RWPE2 (cell line): ENCODE data around the gene DNHD1.

Source experiments
- ATAC-seq: fragments of 200-7000 bp; cut with Tn5 transposase; 3 replicates; pipeline ENCODE4 v1.9.1; 2021; ENCODE audit warnings: low read depth
- DNase-seq: peaks from one replicate; pipeline ENCODE4 v3.0.0-alpha.2; 2020; ENCODE audit warnings: low spot score
- H3K27ac ChIP-seq: fragments of 450-650 bp; 2 replicates; pipeline ENCODE4 v1.5.1; 2017; ENCODE audit warnings: mild to moderate bottlenecking; ENCODE audit not compliant: poor library complexity, severe bottlenecking
- H3K27me3 ChIP-seq: fragments of 250-450 bp; sonication (Bioruptor Pico); 2 replicates; pipeline ENCODE4 v1.5.1; 2021; ENCODE audit warnings: mild to moderate bottlenecking, moderate library complexity; ENCODE audit not compliant: insufficient read depth, poor library complexity, severe bottlenecking
- H3K36me3 ChIP-seq: fragments of 250-450 bp; sonication (Bioruptor Pico); 2 replicates; pipeline ENCODE4 v1.5.1; 2020; ENCODE audit warnings: low read depth, mild to moderate bottlenecking, moderate library complexity
- H3K4me1 ChIP-seq: fragments of 250-450 bp; sonication (Bioruptor Pico); 2 replicates; pipeline ENCODE4 v1.5.1; 2021; ENCODE audit warnings: mild to moderate bottlenecking, moderate library complexity; ENCODE audit not compliant: insufficient read depth, poor library complexity, severe bottlenecking
- H3K4me3 ChIP-seq: fragments of 250-450 bp; sonication (Bioruptor Pico); 2 replicates; pipeline ENCODE4 v1.5.1; 2021; ENCODE audit warnings: mild to moderate bottlenecking, moderate library complexity; ENCODE audit not compliant: severe bottlenecking
- H3K9me3 ChIP-seq: fragments of 250-450 bp; sonication (Bioruptor Pico); 2 replicates; pipeline ENCODE4 v1.5.1; 2021; ENCODE audit warnings: mild to moderate bottlenecking, moderate library complexity; ENCODE audit not compliant: severe bottlenecking
- CTCF ChIP-seq: fragments of 450-650 bp; IDR thresholded peaks from one replicate; pipeline ENCODE4 v1.5.1; 2017; ENCODE audit warnings: mild to moderate bottlenecking, moderate library complexity; ENCODE audit not compliant: poor library complexity, severe bottlenecking

Gene DNHD1

GRCh38 chr11:6586434-6587359 is 89.6 kb downstream of the DNHD1 start:
- no peaks in the 10 kb centered on the region for H3K4me1 ChIP-seq
- no peaks in the 10 kb centered on the region for H3K27me3 ChIP-seq
- peaks cover 10% of the 10 kb centered on the region for H3K9me3 ChIP-seq
- DNase-seq: no peak
- ATAC-seq: no peak
- TF ChIP-seq CTCF: no peak
- peaks cover 9% of the 10 kb centered on the region; the same call in 1 of the 2 replicates for H3K36me3 ChIP-seq
- no peak overlapping the region for H3K27ac ChIP-seq
- H3K4me3 ChIP-seq: no peak overlapping the region

DNA sequence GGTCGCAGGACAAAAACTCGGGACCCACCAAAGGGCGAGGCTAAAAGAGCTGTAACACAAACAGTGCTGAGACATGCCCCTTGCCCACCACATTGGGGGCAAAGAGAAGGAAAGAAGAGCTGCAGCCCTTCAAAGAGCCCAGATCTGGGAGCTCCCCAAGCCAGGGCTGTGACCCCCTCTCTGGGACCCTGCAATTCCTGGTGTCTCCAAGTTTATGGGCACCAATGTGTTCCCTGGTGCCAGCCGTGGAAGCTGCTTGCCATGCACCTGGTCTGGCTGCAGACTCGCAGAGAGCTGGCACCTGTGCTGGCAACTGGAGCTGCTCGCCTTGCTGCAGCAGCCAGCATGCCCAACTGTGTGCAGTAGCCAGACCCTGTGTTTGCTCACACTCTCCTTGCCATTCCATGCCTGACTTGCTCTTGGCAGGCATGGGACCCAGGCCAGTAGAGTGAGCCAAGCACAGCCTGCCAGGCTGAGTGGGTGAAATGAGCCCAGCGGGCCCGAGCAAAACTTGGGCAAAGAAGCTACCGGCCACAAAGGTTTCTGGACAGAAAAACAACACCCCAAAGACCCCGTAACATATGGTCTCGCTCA is 90.4 kb downstream of the DNHD1 start:
- H3K9me3 ChIP-seq: peaks cover 10% of the 10 kb centered on the region
- ATAC-seq (peak; percentile 19; the same call in 2 of the 3 replicates), DNase-seq (no peak)
- TF ChIP-seq CTCF: no peak
- H3K4me3 ChIP-seq: no peak overlapping the region
- no peaks in the 10 kb centered on the region for H3K4me1 ChIP-seq
- no peaks in the 10 kb centered on the region for H3K27me3 ChIP-seq
- H3K27ac ChIP-seq: no peak overlapping the region
- peaks cover 10% of the 10 kb centered on the region; the same call in 1 of the 2 replicates for H3K36me3 ChIP-seq

DNA sequence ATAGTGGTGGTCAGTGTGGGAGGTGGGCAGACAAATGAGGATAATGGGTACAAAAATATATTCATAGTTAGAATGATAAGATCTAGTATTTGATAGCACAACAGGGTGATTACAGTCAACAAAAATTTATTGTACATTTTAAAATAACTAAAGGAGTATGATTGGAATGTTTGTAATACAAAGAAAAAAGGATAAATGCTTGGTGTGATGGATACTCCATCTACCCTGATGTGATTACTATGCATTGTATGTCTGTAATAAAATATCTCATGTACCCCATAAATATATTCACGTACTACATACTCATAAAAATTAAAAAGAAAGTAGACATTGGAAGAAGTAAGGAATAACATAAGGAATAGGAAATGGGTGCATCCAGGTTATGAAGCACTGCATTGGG is 90.9 kb downstream of the DNHD1 start:
- no peaks in the 10 kb centered on the region for H3K27me3 ChIP-seq
- H3K4me3 ChIP-seq: no peak overlapping the region
- peaks cover 10% of the 10 kb centered on the region for H3K9me3 ChIP-seq
- H3K36me3 ChIP-seq: peaks cover 10% of the 10 kb centered on the region; the same call in 1 of the 2 replicates
- DNase-seq (no peak), ATAC-seq (no peak)
- H3K4me1 ChIP-seq: no peaks in the 10 kb centered on the region
- no peak for TF ChIP-seq CTCF
- H3K27ac ChIP-seq: no peak overlapping the region

DNA sequence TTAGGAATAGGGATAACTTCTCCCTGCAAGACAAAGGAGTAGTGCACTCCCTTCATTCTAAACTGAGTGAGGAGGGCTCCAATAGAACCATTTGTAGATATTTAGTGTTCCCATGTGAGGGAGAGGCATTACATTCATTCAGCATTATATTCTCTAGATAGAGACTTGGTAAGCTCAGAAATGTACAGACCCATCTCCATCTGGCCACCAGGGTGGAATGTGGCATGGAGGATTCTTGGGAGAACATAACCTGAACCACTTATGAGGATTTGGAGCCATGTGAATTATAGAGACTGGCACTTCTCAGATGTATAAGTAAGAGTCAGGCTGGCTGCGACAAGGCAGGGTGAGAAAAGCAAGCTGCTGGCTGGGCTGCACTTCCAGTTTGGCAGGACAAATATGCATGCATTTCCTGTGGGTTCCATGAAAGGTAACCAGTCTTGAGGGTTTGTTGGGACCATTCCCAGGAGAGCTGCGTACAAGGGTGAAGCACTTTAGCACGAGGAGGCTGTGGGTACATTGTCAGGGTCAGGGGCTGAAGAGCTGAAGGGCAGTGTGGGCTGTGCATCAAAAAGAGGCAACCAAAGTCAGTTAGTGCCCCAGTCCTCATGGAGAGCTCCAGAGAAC is 97.2 kb downstream of the DNHD1 start:
- DNase-seq: no peak
- Histone ChIP-seq H3K9me3 (no peaks in the 10 kb centered on the region), H3K36me3 (peaks cover 33% of the 10 kb centered on the region), H3K27ac (no peak overlapping the region), H3K4me3 (no peak overlapping the region), H3K27me3 (no peaks in the 10 kb centered on the region), H3K4me1 (no peaks in the 10 kb centered on the region)
- no peak for ATAC-seq
- no peak for TF ChIP-seq CTCF
